HG03095 (cell line): Measurements from ENCODE around the gene LMNTD2.
A peak's percentile ranks its signal among the peaks of the same experiment; 100 is the strongest.
"Not testable (repeated sequence)": the region's sequence is repeated elsewhere in the genome, so short reads cannot be mapped to it uniquely, and the experiment has no call there.

Source experiments
- ATAC-seq: cut with Tn5 transposase; IDR thresholded peaks from one replicate; pipeline ENCODE4 v1.9.1; 2021; ENCODE audit warnings: moderate library complexity; ENCODE audit not compliant: unreplicated experiment

The LMNTD2 gene

DNA sequence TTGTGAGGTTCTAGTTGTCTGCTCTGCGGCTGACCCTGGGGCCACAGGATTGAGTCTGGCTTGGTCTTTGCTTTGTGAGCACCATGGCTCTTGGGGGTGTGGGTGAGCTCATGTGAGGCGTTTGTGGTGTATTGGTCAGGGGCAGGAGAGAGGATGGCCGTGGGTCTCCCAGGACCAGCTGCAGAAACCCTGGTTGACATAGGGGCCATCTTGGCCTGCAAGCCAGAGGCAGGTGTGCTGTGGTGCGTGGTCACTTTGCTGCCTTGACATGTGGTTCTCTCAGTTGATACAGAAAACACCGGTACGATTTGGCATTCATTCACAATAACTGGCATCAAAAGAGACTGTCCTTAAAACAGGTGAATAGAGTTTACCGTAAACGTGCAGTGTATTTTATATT is 27.0 kb upstream of the LMNTD2 start:
- no peak for ATAC-seq

DNA sequence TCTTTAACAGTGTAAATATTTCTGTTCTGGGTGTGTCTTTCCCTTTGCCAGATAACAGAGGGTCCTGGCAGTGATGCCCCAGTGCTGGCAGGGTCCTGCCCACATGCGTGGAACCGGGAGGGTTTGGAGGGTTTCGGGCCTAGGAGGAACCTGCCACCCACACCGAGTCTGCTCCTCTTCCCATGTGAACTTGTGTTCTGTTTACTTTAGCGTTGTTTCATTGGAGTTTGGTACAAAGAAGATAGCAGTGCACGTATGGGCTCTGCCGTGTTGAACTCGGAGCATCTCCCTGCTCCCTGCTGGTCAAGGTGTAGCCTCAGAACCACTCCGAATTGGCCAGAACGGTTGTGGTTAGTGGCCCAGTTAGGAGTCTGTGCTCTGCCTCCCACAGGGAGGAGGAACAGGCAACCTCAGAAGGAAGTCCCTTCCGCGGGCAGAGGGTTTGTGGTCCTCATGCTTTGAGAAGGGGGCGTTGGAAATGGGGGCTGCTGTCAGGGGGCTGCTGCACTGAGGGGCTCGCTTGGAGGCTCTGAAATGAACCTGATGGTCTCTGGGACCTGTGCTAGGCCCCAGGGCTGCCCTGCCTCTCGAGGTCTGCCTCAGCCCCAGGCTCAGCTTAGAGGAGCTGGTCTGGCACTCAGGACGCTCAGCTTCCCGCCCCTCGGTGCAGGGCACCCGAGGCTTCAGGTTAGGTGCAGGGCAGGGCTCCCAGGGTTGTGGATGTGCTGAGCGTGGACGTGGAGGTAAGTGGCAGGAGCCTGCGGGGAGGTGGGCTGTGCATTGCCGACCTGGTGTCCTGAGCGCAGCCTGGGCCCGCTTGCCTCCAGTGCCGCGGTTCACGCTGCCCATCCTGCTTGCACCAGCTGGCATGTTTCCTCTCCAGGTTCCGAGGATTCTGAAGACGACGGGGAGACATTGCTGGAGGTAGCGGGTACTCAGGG is 26.1 kb upstream of the LMNTD2 start:
- ATAC-seq: no peak

GRCh38 chr11:584287-584686 is 23.7 kb upstream of the LMNTD2 start:
- no peak for ATAC-seq

- ATAC-seq: no peak
Measured at GRCh38 chr11:581752-582151, 21.2 kb upstream of the LMNTD2 start.

DNA sequence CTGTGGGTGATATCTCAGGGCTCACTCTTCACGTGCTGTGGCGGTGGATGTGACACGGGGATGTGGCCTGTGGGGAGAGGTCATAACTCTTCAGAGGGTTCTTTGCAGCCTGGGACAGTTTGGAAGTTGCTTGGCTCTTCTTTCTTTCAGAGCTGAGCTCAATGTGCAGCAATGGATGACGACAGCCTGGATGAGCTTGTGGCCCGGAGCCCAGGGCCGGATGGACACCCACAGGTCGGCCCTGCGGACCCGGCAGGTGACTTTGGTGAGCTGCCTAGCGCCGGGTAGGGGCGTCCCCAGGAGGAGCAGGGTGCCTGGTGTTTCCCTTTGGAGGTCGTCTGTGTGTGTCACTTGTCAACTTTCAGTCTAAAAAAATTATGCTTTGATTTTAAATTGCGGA is 20.8 kb upstream of the LMNTD2 start:
- no peak for ATAC-seq

GRCh38 chr11:579830-580601 is 19.5 kb upstream of the LMNTD2 start:
- ATAC-seq: no peak

DNA sequence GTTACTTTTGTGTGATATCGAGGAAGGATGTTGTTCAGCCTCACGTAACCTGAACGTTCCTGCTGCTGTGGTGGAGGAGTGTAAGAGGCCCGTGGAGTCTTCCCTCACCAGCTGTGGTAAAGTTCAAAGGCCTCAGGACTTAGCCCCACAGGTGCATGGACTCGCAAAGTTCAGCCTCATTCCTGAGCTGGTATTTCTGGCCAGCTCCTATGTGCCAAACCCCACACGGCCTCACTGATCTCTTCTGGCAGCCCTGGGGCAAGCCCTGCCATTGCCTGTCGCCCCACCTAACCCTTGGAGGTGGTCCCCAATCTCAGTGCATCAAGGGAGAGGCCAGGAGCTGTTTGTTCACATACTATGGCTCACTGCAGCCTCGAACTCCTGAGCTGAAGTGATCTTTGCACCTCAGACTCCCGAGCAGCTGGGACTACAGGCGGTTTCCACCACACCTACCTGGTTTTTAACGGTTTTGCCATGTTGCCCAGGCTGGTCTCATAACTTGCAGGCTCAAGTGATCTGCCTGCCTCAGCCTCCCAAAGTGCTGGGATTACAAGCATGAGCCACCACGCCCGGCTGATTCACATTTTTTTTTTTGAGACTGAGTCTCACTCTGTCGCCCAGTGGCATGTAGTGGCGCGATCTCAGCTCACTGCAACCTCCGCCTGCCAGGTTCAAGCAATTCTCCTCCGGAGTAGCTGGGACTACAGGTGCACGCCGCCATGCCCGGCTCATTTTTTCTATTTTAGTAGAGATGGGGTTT is 17.9 kb upstream of the LMNTD2 start:
- ATAC-seq: no peak

DNA sequence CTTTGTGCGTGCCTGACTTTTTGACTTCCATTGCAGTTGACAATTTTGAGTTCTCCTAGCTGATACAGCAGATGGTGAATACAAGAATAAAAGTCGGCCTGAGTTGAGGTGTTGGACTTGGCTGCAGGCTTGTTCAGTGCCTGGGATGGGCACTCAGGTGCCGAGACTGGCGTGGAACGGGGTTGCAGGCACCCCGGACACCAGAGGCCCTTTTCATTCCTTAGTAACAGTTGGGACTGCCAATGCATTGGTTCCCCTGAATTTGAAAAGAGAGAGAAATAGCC is 17.0 kb upstream of the LMNTD2 start:
- ATAC-seq: no peak

DNA sequence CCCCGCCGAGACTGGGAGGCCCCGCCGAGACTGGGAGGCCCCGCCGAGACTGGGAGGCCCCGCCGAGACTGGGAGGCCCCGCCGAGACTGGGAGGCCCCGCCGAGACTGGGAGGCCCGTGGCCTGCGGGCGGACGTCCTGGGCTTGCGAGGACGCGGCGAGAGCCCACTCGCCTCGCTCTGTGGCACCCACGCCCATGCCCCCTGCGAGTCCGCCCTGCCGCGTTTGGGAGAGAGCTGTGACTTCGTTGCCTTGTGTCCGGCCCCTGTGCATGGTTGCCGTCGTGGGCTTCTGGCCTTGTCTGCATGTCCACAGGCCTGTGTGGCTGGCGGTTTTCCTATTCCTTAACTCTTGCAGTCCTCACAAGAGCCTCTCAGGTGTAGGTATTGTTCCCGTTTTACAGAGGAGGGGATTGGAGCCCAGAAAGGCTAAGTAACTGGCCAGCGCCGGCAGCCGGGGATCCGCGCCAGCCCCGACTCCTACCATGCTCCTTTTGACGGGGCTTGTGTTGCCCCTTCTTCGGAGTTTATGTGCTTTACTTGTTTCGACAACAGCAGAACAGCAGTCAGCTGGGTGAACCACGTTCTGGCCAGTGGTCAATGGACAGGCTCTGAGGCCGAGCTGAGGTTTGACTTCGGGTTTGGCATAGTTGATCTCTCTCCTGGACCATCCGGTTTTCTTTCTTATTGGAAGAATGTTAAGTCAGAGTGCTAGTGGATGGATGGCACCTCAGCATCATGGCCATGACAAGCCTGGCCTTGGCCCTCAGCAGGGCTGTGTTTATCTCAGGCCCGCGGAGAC is 16.5 kb upstream of the LMNTD2 start:
- ATAC-seq: no peak

GRCh38 chr11:575996-576768 is 15.6 kb upstream of the LMNTD2 start, which contains the start of gene PHRF1:
Gene PHRF1 (plus strand): TSS chr11:576470. CDS start chr11:581513, 5,043 bp downstream.
- ATAC-seq: peak; percentile 66

GRCh38 chr11:575313-575995 is 14.9 kb upstream of the LMNTD2 start:
- ATAC-seq: peak; percentile 37

DNA sequence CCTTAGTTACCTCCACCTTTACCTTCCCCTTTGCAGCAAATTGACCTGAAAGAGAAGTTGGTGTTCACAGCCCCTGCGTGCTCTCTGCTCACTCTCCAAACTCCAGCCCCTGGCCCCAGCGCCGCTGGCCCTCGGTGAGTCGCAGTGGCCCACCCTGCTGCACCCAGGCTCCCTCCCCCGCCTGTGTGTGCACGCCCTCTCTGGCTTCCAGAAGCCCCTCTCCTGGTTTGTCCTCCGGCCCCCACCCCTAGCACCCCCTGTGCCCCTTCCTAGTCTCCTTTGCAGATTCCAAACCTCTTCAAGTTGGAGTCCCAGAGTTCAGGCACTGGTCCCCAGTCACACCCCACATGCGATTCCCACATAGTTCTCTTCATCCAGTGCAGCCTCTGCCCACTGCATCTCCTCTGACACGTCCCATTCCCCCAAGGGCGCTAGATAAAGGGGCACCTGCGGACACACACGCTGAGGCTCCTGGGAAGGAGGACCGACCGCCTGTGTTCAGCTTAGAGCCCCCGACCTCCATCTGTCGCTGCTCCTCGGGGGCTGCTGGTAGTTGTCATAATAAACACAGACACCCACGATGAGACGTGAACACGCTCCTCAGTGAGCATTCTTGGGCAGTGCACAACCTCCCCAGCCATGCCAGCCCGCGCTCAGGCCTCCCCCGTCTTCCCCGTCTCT is 14.2 kb upstream of the LMNTD2 start:
- ATAC-seq: no peak

GRCh38 chr11:574031-574570 is 13.6 kb upstream of the LMNTD2 start:
- ATAC-seq: not testable (repeated sequence)

DNA sequence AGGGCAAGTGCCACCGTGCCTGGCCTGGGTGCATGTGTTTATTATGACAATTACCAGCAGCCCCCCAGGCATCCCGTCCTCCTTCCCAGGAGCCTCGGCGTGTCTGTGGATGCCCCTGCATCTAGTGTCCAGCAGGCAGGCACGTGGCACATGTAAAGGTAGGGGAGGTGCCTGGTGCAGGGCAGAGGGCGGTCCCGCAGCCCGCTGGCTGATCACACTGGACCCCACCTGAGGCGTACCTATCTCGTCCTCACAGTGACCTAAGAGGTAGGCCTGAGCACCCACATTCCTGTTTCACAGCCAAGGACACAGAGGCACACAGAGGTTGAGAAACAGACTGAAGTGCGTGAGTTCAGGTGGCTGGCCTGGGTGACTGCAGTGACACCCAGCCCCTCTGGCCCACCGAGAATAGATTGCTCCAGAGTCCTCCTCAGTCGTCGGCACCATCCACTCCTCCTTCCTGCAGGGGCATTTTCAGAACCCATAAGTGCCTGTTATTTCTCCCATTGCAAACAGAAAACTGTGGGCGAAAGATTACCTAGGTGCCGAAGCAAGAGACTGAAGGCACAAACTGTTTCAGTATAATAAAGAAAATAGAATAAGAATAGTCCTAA is 12.7 kb upstream of the LMNTD2 start:
- ATAC-seq: no peak

DNA sequence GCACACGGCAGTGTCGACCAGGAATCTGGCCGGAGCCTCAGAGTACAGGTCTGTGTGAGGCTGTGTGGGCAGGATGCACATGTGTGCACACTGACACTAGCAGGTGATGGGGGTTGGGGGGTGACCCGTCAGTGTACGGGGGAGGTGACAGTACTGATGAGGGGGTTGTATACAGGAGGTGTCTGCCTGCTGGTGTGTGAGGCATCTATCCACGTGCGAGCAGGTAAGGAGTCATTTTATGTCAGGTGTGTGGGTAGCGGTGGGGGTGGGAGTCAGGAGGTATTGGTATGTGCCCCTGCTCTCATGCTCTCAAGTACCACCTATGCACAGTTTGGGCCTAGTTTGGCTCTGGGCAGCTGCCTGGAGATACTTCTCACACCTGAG is 11.3 kb upstream of the LMNTD2 start:
- no peak for ATAC-seq

- ATAC-seq: no peak
Measured at GRCh38 chr11:569158-569885, 8.8 kb upstream of the LMNTD2 start.
